Stimulated activated naive B cell treated with anti-CD40 and anti-IgM and Interleukin-4, amounts not matched to agents 10 μg/mL and 1 μg/mL and 100 μg/mL, for 72 hours (primary cell): ENCODE measurements around the gene PPIL4.

Experiments
- ATAC-seq, 2 donors: fragments of 150-1000 bp; cut with Tn5 transposase; replicated peaks; 2 replicates each; pipeline ENCODE4 v1.10.0; 2021; ENCODE audit warnings: moderate library complexity in 1 of 2
- DNase-seq: peaks from one replicate; pipeline ENCODE4 v3.0.0; 2021
- H3K27ac Mint-ChIP-seq: one replicate; pipeline ENCODE4 v1.8.0; 2022; ENCODE audit warnings: mild to moderate bottlenecking, mixed read lengths
- H3K27me3 Mint-ChIP-seq, 2 donors: one replicate each; pipeline ENCODE4 v1.8.0; 2022; ENCODE audit warnings: mixed read lengths in 2 of 2
- H3K36me3 Mint-ChIP-seq, 2 donors: one replicate each; pipeline ENCODE4 v1.8.0; 2022; ENCODE audit warnings: mixed read lengths in 2 of 2, mild to moderate bottlenecking in 1 of 2
- H3K4me1 Mint-ChIP-seq, 2 donors: one replicate each; pipeline ENCODE4 v1.8.0; 2022; ENCODE audit warnings: mixed read lengths in 2 of 2, mild to moderate bottlenecking in 1 of 2
- H3K4me3 Mint-ChIP-seq, 2 donors: one replicate each; pipeline ENCODE4 v1.8.0; 2022; ENCODE audit warnings: mild to moderate bottlenecking in 2 of 2, mixed read lengths in 2 of 2, moderate library complexity in 1 of 2
- H3K9me3 Mint-ChIP-seq, 2 donors: one replicate each; pipeline ENCODE4 v1.8.0; 2022; ENCODE audit warnings: mixed read lengths in 2 of 2, mild to moderate bottlenecking in 1 of 2

Gene PPIL4

GRCh38 chr6:149560736-149561135, 14.9 kb upstream of the PPIL4 start:
- Mint-ChIP-seq H3K27me3 (peaks cover 8 to 20% of the 10 kb centered on the region in 2 donors), H3K4me1 (no peaks in the 10 kb centered on the region), H3K4me3 (no peak overlapping the region), H3K27ac (no peak overlapping the region), H3K36me3 (no peaks in the 10 kb centered on the region), H3K9me3 (no peaks in the 10 kb centered on the region)
- no peak for ATAC-seq
- no peak for DNase-seq

- H3K4me3 Mint-ChIP-seq, result no peak overlapping the region
- peaks cover 18 to 24% of the 10 kb centered on the region in 2 donors for H3K27me3 Mint-ChIP-seq
- H3K36me3 Mint-ChIP-seq, result no peaks in the 10 kb centered on the region
- DNase-seq (no peak), ATAC-seq (no peak)
- H3K4me1 Mint-ChIP-seq, result no peaks in the 10 kb centered on the region
- H3K9me3 Mint-ChIP-seq, result no peaks in the 10 kb centered on the region
- no peak overlapping the region for H3K27ac Mint-ChIP-seq
Observed at GRCh38 chr6:149559389-149559788, 13.5 kb upstream of the PPIL4 start.

GRCh38 chr6:149558029-149558428, 12.2 kb upstream of the PPIL4 start:
- H3K27ac Mint-ChIP-seq, result no peak overlapping the region
- H3K9me3 Mint-ChIP-seq, result no peaks in the 10 kb centered on the region
- no peaks in the 10 kb centered on the region for H3K36me3 Mint-ChIP-seq
- DNase-seq (no peak), ATAC-seq (no peak)
- H3K27me3 Mint-ChIP-seq, result peaks cover 19 to 32% of the 10 kb centered on the region in 2 donors
- H3K4me3 Mint-ChIP-seq, result no peak overlapping the region
- no peaks in the 10 kb centered on the region for H3K4me1 Mint-ChIP-seq

- no peak overlapping the region for H3K4me3 Mint-ChIP-seq
- peaks cover 2 to 5% of the 10 kb centered on the region in 2 donors for H3K4me1 Mint-ChIP-seq
- no peak overlapping the region for H3K27ac Mint-ChIP-seq
- no peaks in the 10 kb centered on the region for H3K36me3 Mint-ChIP-seq
- ATAC-seq (no peak), DNase-seq (no peak)
- H3K27me3 Mint-ChIP-seq, result peaks cover 20 to 25% of the 10 kb centered on the region in 2 donors
- no peaks in the 10 kb centered on the region for H3K9me3 Mint-ChIP-seq
Observed at GRCh38 chr6:149551920-149552319, 6.1 kb upstream of the PPIL4 start.

- peaks cover 3 to 4% of the 10 kb centered on the region in 2 donors for H3K36me3 Mint-ChIP-seq
- peak; percentile 39 to 49 for ATAC-seq
- peaks cover 22 to 37% of the 10 kb centered on the region in 2 donors for H3K4me1 Mint-ChIP-seq
- H3K27ac Mint-ChIP-seq, result peak overlapping the region; percentile 99
- DNase-seq, result peak; percentile 32
- H3K9me3 Mint-ChIP-seq, result no peaks in the 10 kb centered on the region
- peaks cover 0 to 6% of the 10 kb centered on the region in 2 donors for H3K27me3 Mint-ChIP-seq
- H3K4me3 Mint-ChIP-seq, result peak overlapping the region; percentile 96 to 99
Observed at GRCh38 chr6:149545258-149545753, 537 bp downstream of the PPIL4 start.

- H3K9me3 Mint-ChIP-seq, result no peaks in the 10 kb centered on the region
- DNase-seq, result no peak
- peak overlapping the region; percentile 96 to 99 for H3K4me3 Mint-ChIP-seq
- ATAC-seq, result no peak
- H3K27me3 Mint-ChIP-seq, result peaks cover 0 to 6% of the 10 kb centered on the region in 2 donors
- peak overlapping the region; percentile 99 for H3K27ac Mint-ChIP-seq
- H3K4me1 Mint-ChIP-seq, result peaks cover 22 to 37% of the 10 kb centered on the region in 2 donors
- peaks cover 3 to 4% of the 10 kb centered on the region in 2 donors for H3K36me3 Mint-ChIP-seq
Observed at GRCh38 chr6:149544646-149545257, 1.1 kb downstream of the PPIL4 start.

- Mint-ChIP-seq H3K27ac (no peak overlapping the region), H3K36me3 (peaks cover 13 to 22% of the 10 kb centered on the region in 2 donors), H3K9me3 (no peaks in the 10 kb centered on the region), H3K4me1 (peaks cover 21 to 30% of the 10 kb centered on the region in 2 donors), H3K27me3 (no peaks in the 10 kb centered on the region), H3K4me3 (no peak overlapping the region)
- DNase-seq (no peak), ATAC-seq (no peak)
Observed at GRCh38 chr6:149541139-149541538, 4.7 kb downstream of the PPIL4 start.

- no peak for DNase-seq
- peaks cover 32 to 45% of the 10 kb centered on the region in 2 donors for H3K36me3 Mint-ChIP-seq
- no peaks in the 10 kb centered on the region for H3K27me3 Mint-ChIP-seq
- H3K4me3 Mint-ChIP-seq, result no peak overlapping the region
- peaks cover 13% of the 10 kb centered on the region in 2 donors for H3K4me1 Mint-ChIP-seq
- H3K9me3 Mint-ChIP-seq, result no peaks in the 10 kb centered on the region
- no peak overlapping the region for H3K27ac Mint-ChIP-seq
- ATAC-seq, result no peak
Observed at GRCh38 chr6:149534742-149535141, 11.1 kb downstream of the PPIL4 start.

- Mint-ChIP-seq H3K36me3 (peaks cover 29 to 36% of the 10 kb centered on the region in 2 donors), H3K27ac (peak overlapping the region; percentile 15), H3K9me3 (no peaks in the 10 kb centered on the region), H3K4me3 (peak overlapping the region in 1 of 2 donors; percentile 50), H3K27me3 (no peaks in the 10 kb centered on the region), H3K4me1 (peaks cover 13 to 17% of the 10 kb centered on the region in 2 donors)
- ATAC-seq (peak; percentile 43 to 63), DNase-seq (no peak)
Observed at GRCh38 chr6:149529650-149530049, 16.2 kb downstream of the PPIL4 start.

GRCh38 chr6:149515494-149515893, 30.3 kb downstream of the PPIL4 start:
- Mint-ChIP-seq H3K9me3 (no peaks in the 10 kb centered on the region), H3K36me3 (peaks cover 18 to 41% of the 10 kb centered on the region in 2 donors), H3K27me3 (no peaks in the 10 kb centered on the region), H3K4me3 (no peak overlapping the region), H3K27ac (no peak overlapping the region), H3K4me1 (peaks cover 10 to 12% of the 10 kb centered on the region in 2 donors)
- DNase-seq (no peak), ATAC-seq (no peak)

GRCh38 chr6:149513915-149514314, 31.9 kb downstream of the PPIL4 start:
- no peaks in the 10 kb centered on the region for H3K27me3 Mint-ChIP-seq
- H3K4me1 Mint-ChIP-seq, result peaks cover 10 to 12% of the 10 kb centered on the region in 2 donors
- no peak overlapping the region for H3K27ac Mint-ChIP-seq
- H3K9me3 Mint-ChIP-seq, result no peaks in the 10 kb centered on the region
- no peak for DNase-seq
- no peak overlapping the region for H3K4me3 Mint-ChIP-seq
- ATAC-seq, result peak; percentile 58 to 72
- peaks cover 18 to 39% of the 10 kb centered on the region in 2 donors for H3K36me3 Mint-ChIP-seq

GRCh38 chr6:149510793-149511512, 34.9 kb downstream of the PPIL4 start:
- Mint-ChIP-seq H3K27me3 (no peaks in the 10 kb centered on the region), H3K36me3 (peaks cover 18 to 38% of the 10 kb centered on the region in 2 donors), H3K4me1 (peaks cover 10 to 16% of the 10 kb centered on the region in 2 donors), H3K9me3 (no peaks in the 10 kb centered on the region), H3K27ac (peak overlapping the region; percentile 56), H3K4me3 (no peak overlapping the region)
- no peak for ATAC-seq
- DNase-seq, result no peak

- no peak overlapping the region for H3K4me3 Mint-ChIP-seq
- H3K36me3 Mint-ChIP-seq, result peaks cover 23 to 38% of the 10 kb centered on the region in 2 donors
- no peak for ATAC-seq
- DNase-seq, result no peak
- no peaks in the 10 kb centered on the region for H3K27me3 Mint-ChIP-seq
- H3K4me1 Mint-ChIP-seq, result peaks cover 5 to 14% of the 10 kb centered on the region in 2 donors
- no peaks in the 10 kb centered on the region for H3K9me3 Mint-ChIP-seq
- no peak overlapping the region for H3K27ac Mint-ChIP-seq
Observed at GRCh38 chr6:149508485-149508884, 37.4 kb downstream of the PPIL4 start.

GRCh38 chr6:149503872-149504271, 42.0 kb downstream of the PPIL4 start:
- Mint-ChIP-seq H3K36me3 (peaks cover 25 to 35% of the 10 kb centered on the region in 2 donors), H3K27ac (no peak overlapping the region), H3K4me1 (peaks cover 9 to 22% of the 10 kb centered on the region in 2 donors)

GRCh38 chr6:149503276-149503675, 42.6 kb downstream of the PPIL4 start:
- H3K4me1 Mint-ChIP-seq, result peaks cover 9 to 22% of the 10 kb centered on the region in 2 donors
- DNase-seq (no peak), ATAC-seq (no peak)
- H3K27me3 Mint-ChIP-seq, result no peaks in the 10 kb centered on the region
- H3K9me3 Mint-ChIP-seq, result no peaks in the 10 kb centered on the region
- peak overlapping the region; percentile 51 for H3K27ac Mint-ChIP-seq
- H3K36me3 Mint-ChIP-seq, result peaks cover 25 to 35% of the 10 kb centered on the region in 2 donors
- no peak overlapping the region for H3K4me3 Mint-ChIP-seq

More at GRCh38 chr6:149503872-149504271, 42.0 kb downstream of the PPIL4 start:
- no peaks in the 10 kb centered on the region for H3K9me3 Mint-ChIP-seq
- no peak overlapping the region for H3K4me3 Mint-ChIP-seq
- DNase-seq, result no peak
- ATAC-seq, result no peak
- H3K27me3 Mint-ChIP-seq, result no peaks in the 10 kb centered on the region
